CD4-positive, alpha-beta T cell treated with Interleukin-6 for 4 hours (primary cell): Measurements from ENCODE around the gene CEMIP.

Experiments
- DNase-seq: peaks from one replicate; pipeline ENCODE4 v3.0.0-alpha.2; 2020; ENCODE audit warnings: mixed read lengths

The CEMIP gene

GRCh38 chr15:80785811-80786354 is 6.7 kb downstream of the CEMIP start:
- DNase-seq, result no peak

GRCh38 chr15:80787316-80787715 is 8.1 kb downstream of the CEMIP start:
- no peak for DNase-seq

- no peak for DNase-seq
Measured at GRCh38 chr15:80788536-80788935, 9.4 kb downstream of the CEMIP start.

GRCh38 chr15:80789296-80789695 is 10.1 kb downstream of the CEMIP start:
- no peak for DNase-seq

GRCh38 chr15:80789796-80790195 is 10.6 kb downstream of the CEMIP start:
- no peak for DNase-seq

- no peak for DNase-seq
Measured at GRCh38 chr15:80790236-80790635, 11.1 kb downstream of the CEMIP start.

- DNase-seq, result no peak
Measured at GRCh38 chr15:80791004-80791403, 11.8 kb downstream of the CEMIP start.

GRCh38 chr15:80796407-80796806 is 17.2 kb downstream of the CEMIP start:
- DNase-seq, result no peak

- no peak for DNase-seq
Measured at GRCh38 chr15:80798911-80799310, 19.7 kb downstream of the CEMIP start.

GRCh38 chr15:80800067-80800466 is 20.9 kb downstream of the CEMIP start:
- DNase-seq, result no peak

- no peak for DNase-seq
Measured at GRCh38 chr15:80801891-80802680, 22.9 kb downstream of the CEMIP start.

GRCh38 chr15:80803580-80804525 is 24.7 kb downstream of the CEMIP start:
- DNase-seq, result peak; percentile 6

- DNase-seq, result peak; percentile 5
Measured at GRCh38 chr15:80804970-80805495, 25.9 kb downstream of the CEMIP start.

- no peak for DNase-seq
Measured at GRCh38 chr15:80811781-80812315, 32.7 kb downstream of the CEMIP start.

- no peak for DNase-seq
Measured at GRCh38 chr15:80815106-80815505, 35.9 kb downstream of the CEMIP start.

GRCh38 chr15:80816049-80816653 is 37.0 kb downstream of the CEMIP start:
- no peak for DNase-seq

- DNase-seq, result no peak
Measured at GRCh38 chr15:80816936-80817335, 37.8 kb downstream of the CEMIP start.

GRCh38 chr15:80817901-80818300 is 38.7 kb downstream of the CEMIP start:
- no peak for DNase-seq

GRCh38 chr15:80819001-80819400 is 39.8 kb downstream of the CEMIP start:
- DNase-seq, result no peak

GRCh38 chr15:80820092-80820491 is 40.9 kb downstream of the CEMIP start:
- DNase-seq, result no peak

- DNase-seq, result no peak
Measured at GRCh38 chr15:80822256-80822655, 43.1 kb downstream of the CEMIP start.

GRCh38 chr15:80822676-80823075 is 43.5 kb downstream of the CEMIP start:
- no peak for DNase-seq

- no peak for DNase-seq
Measured at GRCh38 chr15:80823120-80823519, 44.0 kb downstream of the CEMIP start.
